ENCODE results near the gene DENND4B. TPM values are rescaled to one million over a fixed set of nuclear protein-coding genes. Genes with fewer than 3 reads are reported as not detected.
A peak's percentile ranks its signal among the peaks of the same experiment; 100 is the strongest.

The DENND4B gene
- total RNA-seq, 1 donor from 2014 or later = 42.5 TPM

- TF ChIP-seq, protein P1, sequence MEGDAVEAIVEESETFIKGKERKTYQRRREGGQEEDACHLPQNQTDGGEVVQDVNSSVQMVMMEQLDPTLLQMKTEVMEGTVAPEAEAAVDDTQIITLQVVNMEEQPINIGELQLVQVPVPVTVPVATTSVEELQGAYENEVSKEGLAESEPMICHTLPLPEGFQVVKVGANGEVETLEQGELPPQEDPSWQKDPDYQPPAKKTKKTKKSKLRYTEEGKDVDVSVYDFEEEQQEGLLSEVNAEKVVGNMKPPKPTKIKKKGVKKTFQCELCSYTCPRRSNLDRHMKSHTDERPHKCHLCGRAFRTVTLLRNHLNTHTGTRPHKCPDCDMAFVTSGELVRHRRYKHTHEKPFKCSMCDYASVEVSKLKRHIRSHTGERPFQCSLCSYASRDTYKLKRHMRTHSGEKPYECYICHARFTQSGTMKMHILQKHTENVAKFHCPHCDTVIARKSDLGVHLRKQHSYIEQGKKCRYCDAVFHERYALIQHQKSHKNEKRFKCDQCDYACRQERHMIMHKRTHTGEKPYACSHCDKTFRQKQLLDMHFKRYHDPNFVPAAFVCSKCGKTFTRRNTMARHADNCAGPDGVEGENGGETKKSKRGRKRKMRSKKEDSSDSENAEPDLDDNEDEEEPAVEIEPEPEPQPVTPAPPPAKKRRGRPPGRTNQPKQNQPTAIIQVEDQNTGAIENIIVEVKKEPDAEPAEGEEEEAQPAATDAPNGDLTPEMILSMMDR (conservative IDR thresholded peaks at IDR 0.05; ENCODE audit: low read depth, low read length) = no peak
- no peak for DNase-seq (ENCODE audit: low read depth)
- H3K4me3 ChIP-seq (ENCODE audit: low read depth, low read length) = peak within 1 kb of the TSS; percentile 85
Observed at GRCh38 chr1:153977250-153978240, 31.0 kb upstream of the DENND4B start, which contains the start of gene JTB. TSS of gene JTB (minus strand) at chr1:153977674. CDS start at chr1:153977252, 422 bp downstream.

DNA sequence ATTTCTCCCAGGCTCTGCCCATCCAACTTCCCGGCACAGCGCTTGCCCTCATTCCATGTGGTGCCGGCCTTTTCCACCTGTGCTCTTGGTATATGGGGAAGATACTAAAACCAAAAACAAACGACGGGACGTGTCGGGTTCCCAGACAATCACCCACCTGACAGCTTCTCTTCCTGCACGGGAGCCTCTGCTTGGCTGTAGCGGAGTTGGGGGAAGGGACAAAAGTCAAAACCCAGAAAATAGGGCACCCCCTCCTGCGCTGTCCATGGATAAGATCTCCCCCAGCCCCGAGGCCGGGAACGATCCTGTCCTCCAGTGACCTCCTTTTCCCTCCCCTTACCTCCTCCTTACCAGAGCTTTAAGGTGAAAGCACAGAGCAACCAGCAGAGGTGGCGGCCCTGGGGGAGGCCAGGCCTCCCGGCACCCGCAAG is 30.3 kb upstream of the DENND4B start:
- DNase-seq (ENCODE audit: low read depth) = no peak
- TF ChIP-seq, protein P1 (conservative IDR thresholded peaks at IDR 0.05; ENCODE audit: low read depth, low read length) = no peak
- peak overlapping the region; percentile 85 for H3K4me3 ChIP-seq (ENCODE audit: low read depth, low read length)

GRCh38 chr1:153973525-153973924 is 27.0 kb upstream of the DENND4B start:
- no peak overlapping the region for H3K4me3 ChIP-seq (ENCODE audit: low read depth, low read length)
- no peak for DNase-seq (ENCODE audit: low read depth)
- TF ChIP-seq, protein P1 (conservative IDR thresholded peaks at IDR 0.05; ENCODE audit: low read depth, low read length) = no peak

DNA sequence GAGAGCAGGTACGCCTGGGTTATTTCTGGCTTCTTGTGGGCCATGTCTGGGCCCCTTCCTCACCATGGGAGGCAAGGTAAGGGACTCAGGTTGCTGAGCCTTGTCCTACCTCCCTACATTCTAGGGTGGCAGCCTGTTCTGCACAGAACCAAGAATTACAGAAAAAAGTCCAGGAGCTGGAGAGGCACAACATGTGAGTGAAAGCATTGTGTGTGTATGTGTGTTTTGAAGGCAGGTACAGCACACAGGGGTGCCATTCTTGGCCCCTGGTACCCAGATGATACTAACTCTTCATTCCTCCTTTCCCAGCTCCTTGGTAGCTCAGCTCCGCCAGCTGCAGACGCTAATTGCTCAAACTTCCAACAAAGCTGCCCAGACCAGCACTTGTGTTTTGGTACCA is 26.6 kb upstream of the DENND4B start:
- H3K4me3 ChIP-seq (ENCODE audit: low read depth, low read length) = no peak overlapping the region
- no peak for DNase-seq (ENCODE audit: low read depth)
- TF ChIP-seq, protein P1 (conservative IDR thresholded peaks at IDR 0.05; ENCODE audit: low read depth, low read length) = no peak

GRCh38 chr1:153970346-153970745 is 23.8 kb upstream of the DENND4B start:
- no peak overlapping the region for H3K4me3 ChIP-seq (ENCODE audit: low read depth, low read length)
- no peak for DNase-seq (ENCODE audit: low read depth)
- TF ChIP-seq, protein P1 (conservative IDR thresholded peaks at IDR 0.05; ENCODE audit: low read depth, low read length) = no peak

GRCh38 chr1:153968972-153969371 is 22.5 kb upstream of the DENND4B start:
- H3K4me3 ChIP-seq (ENCODE audit: low read depth, low read length) = peak overlapping the region; percentile 67
- DNase-seq (ENCODE audit: low read depth) = no peak
- TF ChIP-seq, protein P1 (conservative IDR thresholded peaks at IDR 0.05; ENCODE audit: low read depth, low read length) = no peak

All from epithelial cell of proximal tubule (primary cell).